Measurements from ENCODE around the gene CLCNKA.

The CLCNKA gene

DNA sequence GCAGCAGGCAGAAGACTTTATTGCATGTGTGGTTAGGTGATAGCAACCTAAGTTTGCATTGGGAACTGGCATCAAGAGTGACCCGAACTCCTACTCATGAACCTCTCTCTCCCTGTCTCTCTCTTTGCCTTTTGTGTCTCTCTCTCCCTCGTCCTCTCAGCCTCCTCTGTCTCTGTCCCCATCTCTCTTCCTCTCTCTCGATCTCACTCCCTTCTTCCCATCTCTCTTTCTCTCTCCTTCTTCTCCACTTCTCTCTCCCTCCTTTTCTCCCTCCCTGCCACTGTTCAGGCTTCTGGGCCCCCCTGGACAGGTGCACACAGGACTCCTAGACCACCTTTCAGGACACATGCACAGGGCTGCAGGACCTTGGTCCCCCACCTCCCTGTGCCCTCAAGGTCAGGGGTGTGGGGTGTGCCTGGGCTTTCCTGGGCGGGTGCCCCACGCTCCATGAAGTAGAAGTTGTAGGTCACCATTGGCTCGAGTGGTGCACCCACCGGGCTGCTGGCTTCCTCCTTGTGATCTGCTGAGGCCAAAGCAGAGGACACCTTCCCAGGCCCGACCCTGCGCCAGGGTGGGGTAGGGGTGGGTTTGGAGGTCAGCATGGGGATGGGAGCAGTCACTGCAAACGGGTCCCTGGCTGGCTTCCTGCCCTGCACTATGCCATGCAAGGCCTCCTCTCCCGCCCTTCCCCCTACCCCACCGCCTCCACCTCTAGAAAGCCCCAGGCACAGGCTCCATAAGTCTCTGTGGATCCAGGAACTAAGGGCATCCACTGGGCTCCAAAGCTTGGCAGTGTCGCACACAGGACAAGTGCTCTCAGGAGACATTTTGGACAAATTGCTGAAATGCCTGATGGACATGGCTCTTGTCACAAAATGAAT is 32.7 kb upstream of the CLCNKA start:
- no peaks in the 10 kb centered on the region for H3K79me2 ChIP-seq (ENCODE audit: control insufficient read depth, insufficient read depth, low read length, unreplicated experiment)
- no peaks in the 10 kb centered on the region for H3K36me3 ChIP-seq (ENCODE audit: insufficient read depth, low read length)
- H3K27ac ChIP-seq (ENCODE audit: low read depth, low read length): no peak overlapping the region
- H2AFZ ChIP-seq (ENCODE audit: low read length, unreplicated experiment): no peak overlapping the region
- no peaks in the 10 kb centered on the region for H3K27me3 ChIP-seq (ENCODE audit: insufficient read depth, low read length)
- no peaks in the 10 kb centered on the region for H3K4me1 ChIP-seq (ENCODE audit: control insufficient read depth, insufficient read depth, low read length, unreplicated experiment)
- no peak overlapping the region for H3K4me3 ChIP-seq (ENCODE audit: low read depth, low read length)

DNA sequence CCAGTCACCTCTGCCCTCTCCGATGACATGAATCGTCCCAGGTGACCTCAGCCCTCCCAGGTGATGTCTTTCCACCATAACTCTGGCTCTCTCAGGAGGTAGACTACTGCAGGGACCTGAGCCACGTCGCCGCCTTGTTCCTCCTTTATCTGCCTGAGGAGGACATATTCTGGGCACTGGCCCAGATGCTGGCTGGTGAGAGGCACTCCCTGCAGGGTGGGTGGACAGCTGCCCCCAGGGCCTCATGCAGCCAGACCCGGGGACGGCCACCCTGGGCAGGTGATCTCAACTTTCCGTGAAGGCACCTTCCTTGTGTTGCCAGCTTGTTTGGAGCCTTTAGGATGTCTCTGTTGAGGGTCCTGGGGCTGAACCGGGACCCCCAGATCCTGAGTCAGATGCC is 32.1 kb upstream of the CLCNKA start:
- H3K36me3 ChIP-seq (ENCODE audit: insufficient read depth, low read length): no peaks in the 10 kb centered on the region

GRCh38 chr1:15991427-15992186 is 30.2 kb upstream of the CLCNKA start:
- no peaks in the 10 kb centered on the region for H3K36me3 ChIP-seq (ENCODE audit: insufficient read depth, low read length)
- no peaks in the 10 kb centered on the region for H3K4me1 ChIP-seq (ENCODE audit: control insufficient read depth, insufficient read depth, low read length, unreplicated experiment)
- no peak overlapping the region for H2AFZ ChIP-seq (ENCODE audit: low read length, unreplicated experiment)
- H3K27ac ChIP-seq (ENCODE audit: low read depth, low read length): no peak overlapping the region
- no peaks in the 10 kb centered on the region for H3K27me3 ChIP-seq (ENCODE audit: insufficient read depth, low read length)
- H3K79me2 ChIP-seq (ENCODE audit: control insufficient read depth, insufficient read depth, low read length, unreplicated experiment): no peaks in the 10 kb centered on the region
- H3K4me3 ChIP-seq (ENCODE audit: low read depth, low read length): no peak overlapping the region

More for the DNA sequence above, 32.1 kb upstream of the CLCNKA start:
- no peak overlapping the region for H2AFZ ChIP-seq (ENCODE audit: low read length, unreplicated experiment)
- no peaks in the 10 kb centered on the region for H3K27me3 ChIP-seq (ENCODE audit: insufficient read depth, low read length)
- H3K4me3 ChIP-seq (ENCODE audit: low read depth, low read length): no peak overlapping the region
- no peaks in the 10 kb centered on the region for H3K79me2 ChIP-seq (ENCODE audit: control insufficient read depth, insufficient read depth, low read length, unreplicated experiment)
- no peak overlapping the region for H3K27ac ChIP-seq (ENCODE audit: low read depth, low read length)
- no peaks in the 10 kb centered on the region for H3K4me1 ChIP-seq (ENCODE audit: control insufficient read depth, insufficient read depth, low read length, unreplicated experiment)

- Histone ChIP-seq H3K27me3 (ENCODE audit: insufficient read depth, low read length) (no peaks in the 10 kb centered on the region), H3K27ac (ENCODE audit: low read depth, low read length) (no peak overlapping the region), H3K4me3 (ENCODE audit: low read depth, low read length) (no peak overlapping the region), H2AFZ (ENCODE audit: low read length, unreplicated experiment) (no peak overlapping the region), H3K36me3 (ENCODE audit: insufficient read depth, low read length) (no peaks in the 10 kb centered on the region), H3K4me1 (ENCODE audit: control insufficient read depth, insufficient read depth, low read length, unreplicated experiment) (no peaks in the 10 kb centered on the region), H3K79me2 (ENCODE audit: control insufficient read depth, insufficient read depth, low read length, unreplicated experiment) (no peaks in the 10 kb centered on the region)
These were observed 29.7 kb upstream of the CLCNKA start for GRCh38 chr1:15992187-15992553.

- Histone ChIP-seq H3K4me1 (ENCODE audit: control insufficient read depth, insufficient read depth, low read length, unreplicated experiment) (no peaks in the 10 kb centered on the region), H3K27ac (ENCODE audit: low read depth, low read length) (no peak overlapping the region), H3K27me3 (ENCODE audit: insufficient read depth, low read length) (no peaks in the 10 kb centered on the region)
These were observed 29.0 kb upstream of the CLCNKA start for GRCh38 chr1:15992582-15993500.

GRCh38 chr1:15993666-15994065 is 28.2 kb upstream of the CLCNKA start:
- H3K36me3 ChIP-seq (ENCODE audit: insufficient read depth, low read length): no peaks in the 10 kb centered on the region
- no peaks in the 10 kb centered on the region for H3K79me2 ChIP-seq (ENCODE audit: control insufficient read depth, insufficient read depth, low read length, unreplicated experiment)
- no peak overlapping the region for H2AFZ ChIP-seq (ENCODE audit: low read length, unreplicated experiment)
- H3K27me3 ChIP-seq (ENCODE audit: insufficient read depth, low read length): no peaks in the 10 kb centered on the region
- no peaks in the 10 kb centered on the region for H3K4me1 ChIP-seq (ENCODE audit: control insufficient read depth, insufficient read depth, low read length, unreplicated experiment)
- H3K4me3 ChIP-seq (ENCODE audit: low read depth, low read length): no peak overlapping the region
- H3K27ac ChIP-seq (ENCODE audit: low read depth, low read length): no peak overlapping the region

More at GRCh38 chr1:15992582-15993500, 29.0 kb upstream of the CLCNKA start:
- Histone ChIP-seq H3K4me3 (ENCODE audit: low read depth, low read length) (no peak overlapping the region), H3K79me2 (ENCODE audit: control insufficient read depth, insufficient read depth, low read length, unreplicated experiment) (no peaks in the 10 kb centered on the region), H3K36me3 (ENCODE audit: insufficient read depth, low read length) (no peaks in the 10 kb centered on the region), H2AFZ (ENCODE audit: low read length, unreplicated experiment) (no peak overlapping the region)

DNA sequence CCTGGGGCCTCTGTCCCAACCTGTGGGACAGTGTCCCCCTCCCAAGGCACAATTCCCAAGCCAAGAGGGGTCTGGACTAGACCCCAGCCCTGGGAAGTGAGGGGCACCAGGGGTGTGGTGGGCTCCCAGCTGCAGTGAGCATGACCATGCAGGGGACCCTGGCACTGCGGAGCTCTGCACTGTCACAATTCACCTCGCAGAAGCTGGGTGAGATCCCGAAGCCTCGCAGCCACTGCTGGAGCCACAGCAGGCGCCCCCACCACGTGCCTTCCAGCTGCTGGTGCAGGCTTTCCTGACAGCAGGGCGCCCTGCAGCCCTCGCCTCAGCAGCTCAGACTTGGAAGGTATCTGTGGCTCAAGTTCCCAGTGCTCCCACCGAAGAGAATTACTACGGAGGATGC is 27.8 kb upstream of the CLCNKA start:
- Histone ChIP-seq H3K4me3 (ENCODE audit: low read depth, low read length) (no peak overlapping the region), H3K4me1 (ENCODE audit: control insufficient read depth, insufficient read depth, low read length, unreplicated experiment) (no peaks in the 10 kb centered on the region), H3K36me3 (ENCODE audit: insufficient read depth, low read length) (no peaks in the 10 kb centered on the region), H3K27me3 (ENCODE audit: insufficient read depth, low read length) (no peaks in the 10 kb centered on the region), H3K79me2 (ENCODE audit: control insufficient read depth, insufficient read depth, low read length, unreplicated experiment) (no peaks in the 10 kb centered on the region), H2AFZ (ENCODE audit: low read length, unreplicated experiment) (no peak overlapping the region), H3K27ac (ENCODE audit: low read depth, low read length) (no peak overlapping the region)

DNA sequence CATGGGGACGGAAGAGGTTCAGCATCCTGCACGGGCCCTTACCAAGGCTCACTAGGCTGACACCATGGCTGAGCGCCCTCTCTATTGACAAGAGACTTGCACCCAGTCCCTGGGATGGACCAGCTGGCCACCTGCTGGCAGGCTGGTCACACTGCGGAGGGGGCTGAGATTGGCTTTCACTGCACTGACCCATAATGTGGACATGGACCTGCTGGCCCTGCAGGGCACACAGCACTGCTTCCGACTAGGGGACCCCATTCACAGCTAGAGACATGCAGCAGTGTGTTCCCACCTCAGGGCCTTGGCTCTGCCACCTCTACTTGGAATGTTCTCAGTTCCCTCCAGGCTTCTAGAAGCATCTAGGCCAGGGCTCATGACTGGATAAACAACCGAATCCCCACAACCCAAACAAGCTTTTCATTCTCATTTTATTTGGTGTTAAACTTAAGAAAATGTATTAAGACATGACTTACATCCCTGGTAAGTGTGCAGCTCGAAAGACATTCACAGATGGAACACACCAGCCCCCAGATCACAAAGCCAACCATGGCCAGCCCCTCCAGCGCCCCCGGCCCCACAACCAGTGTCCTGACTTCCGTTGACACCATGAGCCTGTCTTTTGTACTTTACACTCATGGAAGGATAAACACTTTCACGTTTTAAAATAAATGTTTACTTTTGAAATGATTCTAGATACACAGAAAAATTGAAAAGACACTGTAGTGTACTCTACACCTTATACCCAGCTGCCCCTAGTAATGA is 27.1 kb upstream of the CLCNKA start:
- H3K79me2 ChIP-seq (ENCODE audit: control insufficient read depth, insufficient read depth, low read length, unreplicated experiment): no peaks in the 10 kb centered on the region
- no peak overlapping the region for H3K27ac ChIP-seq (ENCODE audit: low read depth, low read length)
- no peaks in the 10 kb centered on the region for H3K27me3 ChIP-seq (ENCODE audit: insufficient read depth, low read length)

DNA sequence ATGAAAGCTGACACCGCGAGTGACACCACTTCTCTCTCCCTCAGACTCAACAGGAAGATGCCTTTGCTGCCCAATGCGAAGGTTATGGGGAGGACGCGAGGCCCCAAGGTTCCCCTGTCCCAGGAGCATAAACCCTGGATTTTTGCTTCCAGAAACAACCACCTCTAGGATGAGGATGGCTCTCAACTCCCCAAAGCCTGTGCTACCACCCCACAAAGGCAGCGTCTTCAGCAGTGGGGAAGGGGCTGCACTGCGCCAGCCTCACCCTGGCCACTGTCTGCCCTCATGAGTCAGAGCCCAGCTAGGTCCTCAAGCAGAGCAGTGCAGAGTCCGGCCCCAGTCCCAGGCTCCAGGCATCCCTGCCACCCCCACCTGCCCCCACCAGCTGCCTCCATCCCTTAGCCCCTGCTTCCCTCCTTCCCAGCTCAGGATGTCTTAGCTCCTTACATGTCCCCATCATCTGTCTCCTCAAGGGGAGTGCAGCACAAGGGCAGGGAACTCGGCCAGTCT is 24.7 kb upstream of the CLCNKA start:
- H3K27me3 ChIP-seq (ENCODE audit: insufficient read depth, low read length): no peaks in the 10 kb centered on the region
- no peaks in the 10 kb centered on the region for H3K79me2 ChIP-seq (ENCODE audit: control insufficient read depth, insufficient read depth, low read length, unreplicated experiment)
- H3K4me3 ChIP-seq (ENCODE audit: low read depth, low read length): no peak overlapping the region
- no peak overlapping the region for H3K27ac ChIP-seq (ENCODE audit: low read depth, low read length)
- H3K36me3 ChIP-seq (ENCODE audit: insufficient read depth, low read length): no peaks in the 10 kb centered on the region
- no peaks in the 10 kb centered on the region for H3K4me1 ChIP-seq (ENCODE audit: control insufficient read depth, insufficient read depth, low read length, unreplicated experiment)
- H2AFZ ChIP-seq (ENCODE audit: low read length, unreplicated experiment): no peak overlapping the region

More for the DNA sequence above, 27.1 kb upstream of the CLCNKA start:
- Histone ChIP-seq H3K36me3 (ENCODE audit: insufficient read depth, low read length) (no peaks in the 10 kb centered on the region), H3K4me3 (ENCODE audit: low read depth, low read length) (no peak overlapping the region), H2AFZ (ENCODE audit: low read length, unreplicated experiment) (no peak overlapping the region), H3K4me1 (ENCODE audit: control insufficient read depth, insufficient read depth, low read length, unreplicated experiment) (no peaks in the 10 kb centered on the region)

Measured in ACC112 (cell line).